Measurements from ENCODE around the gene USP9X.

DNA sequence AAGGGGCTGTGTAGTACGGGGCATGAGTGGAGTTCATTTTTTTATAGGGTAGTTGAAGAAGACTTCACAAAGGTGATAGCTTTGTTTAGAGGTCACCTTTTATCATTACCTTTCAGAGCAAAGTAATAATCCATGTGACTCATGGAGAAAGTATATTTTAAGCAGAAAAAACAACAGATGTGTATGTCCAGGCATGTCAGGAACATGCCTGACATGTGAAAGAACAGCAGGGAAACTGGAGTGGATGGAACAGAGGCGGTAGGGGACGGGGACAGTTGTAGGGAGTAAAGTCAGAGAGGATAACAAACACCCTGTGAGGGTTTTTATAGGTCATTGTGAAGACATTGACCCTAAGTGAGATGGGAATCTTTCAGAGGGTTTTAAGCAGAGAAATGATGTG lies 107.6 kb downstream of the USP9X start:
- TF ChIP-seq CTCF (conservative IDR thresholded peaks at IDR 0.05 in 1 of 2, IDR thresholded peaks at IDR 0.05 in 1 of 2; ENCODE audit: low read depth in 1 of 2, low read length in 2 of 2) (no peak), EZH2 (IDR thresholded peaks at IDR 0.05; ENCODE audit: low read length, missing control alignments) (no peak)

Data from fibroblast of lung (primary cell).